ENCODE results near the gene ATP10A.
"Not testable (repeated sequence)": the region's sequence is repeated elsewhere in the genome, so short reads cannot be mapped to it uniquely, and the experiment has no call there.

ATP10A gene

DNA sequence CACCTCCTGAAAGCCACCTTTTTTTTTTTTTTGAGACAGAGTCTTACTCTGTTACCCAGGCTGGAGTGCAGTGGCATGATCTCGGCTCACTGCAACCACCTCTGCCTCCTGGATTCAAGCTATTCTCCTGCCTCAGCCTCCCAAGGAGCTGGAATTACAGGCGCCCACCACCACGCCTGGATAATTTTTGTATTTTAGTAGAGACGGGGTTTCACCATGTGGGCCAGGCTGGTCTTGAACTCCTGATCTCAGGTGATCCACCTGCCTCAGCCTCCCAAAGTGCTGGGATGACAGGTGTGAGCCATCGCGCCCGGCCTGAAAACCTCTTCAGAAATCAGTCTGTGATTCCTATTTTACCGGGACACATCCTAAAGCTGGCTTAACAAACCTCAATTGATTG, 91.4 kb downstream of the ATP10A start:
- DNase-seq: not testable (repeated sequence)

GRCh38 chr15:25771338-25771706, 91.8 kb downstream of the ATP10A start:
- no peak for DNase-seq

GRCh38 chr15:25770618-25771337, 92.3 kb downstream of the ATP10A start:
- no peak for DNase-seq

- DNase-seq: no peak
These were observed 93.1 kb downstream of the ATP10A start for GRCh38 chr15:25770031-25770430.

- DNase-seq: no peak
These were observed 94.9 kb downstream of the ATP10A start for GRCh38 chr15:25768271-25768670.

DNA sequence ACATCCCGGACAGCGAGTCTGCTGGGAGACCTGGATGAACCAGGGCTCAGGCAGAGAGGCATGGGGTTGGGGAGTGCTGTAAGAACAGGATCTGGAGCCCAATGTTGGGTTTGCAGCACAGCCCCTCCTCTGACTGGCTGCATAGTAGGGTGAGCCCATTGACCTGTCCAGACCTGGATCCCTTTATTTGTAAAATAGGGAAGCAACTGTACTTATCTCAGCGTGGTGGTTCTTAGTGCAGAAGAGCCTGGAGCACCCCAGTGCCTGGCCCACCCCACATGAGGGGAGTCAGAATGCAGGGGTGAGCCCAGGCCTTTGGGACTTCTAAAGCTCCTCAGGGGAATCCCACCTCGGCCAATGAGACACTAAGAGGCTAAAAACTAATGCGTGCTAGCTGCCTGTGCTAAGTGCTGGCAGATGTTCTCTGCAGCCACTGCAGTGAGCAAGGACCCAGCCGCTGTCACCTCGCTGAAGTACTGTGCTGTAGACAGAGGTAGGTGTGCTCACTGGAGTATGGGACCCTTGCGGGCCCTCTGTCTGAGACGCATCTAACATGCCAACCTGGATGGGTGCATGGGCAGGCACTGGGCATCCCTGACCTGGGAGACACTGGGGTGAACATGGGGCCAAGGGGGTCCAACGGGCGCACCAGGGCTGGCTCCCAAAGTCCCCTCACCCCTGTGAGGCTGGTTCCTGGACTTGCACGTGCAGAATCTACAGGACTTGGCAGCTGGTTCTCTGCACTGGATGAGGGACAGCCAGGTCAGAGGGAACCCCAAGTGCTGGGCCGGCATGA, 95.6 kb downstream of the ATP10A start:
- DNase-seq: no peak

DNA sequence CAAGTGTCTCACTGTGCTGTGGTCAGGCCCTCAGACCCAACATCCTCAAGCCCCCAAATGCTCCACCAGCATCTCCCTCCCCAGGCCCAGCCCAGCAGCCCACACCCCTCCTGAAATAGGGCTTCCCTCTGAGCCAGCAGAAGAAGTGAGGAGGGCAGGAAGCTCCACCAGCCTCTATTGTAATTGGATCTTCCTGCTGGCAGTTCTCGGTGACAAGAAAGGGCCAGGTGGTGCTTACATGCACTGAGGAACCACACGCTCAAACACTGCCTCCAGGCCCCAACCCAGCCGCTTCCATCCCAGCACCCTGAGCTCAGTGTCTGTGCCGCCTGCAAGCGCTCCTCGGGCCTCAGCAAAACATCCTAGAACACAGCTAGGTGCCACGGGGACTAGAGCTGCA, 96.7 kb downstream of the ATP10A start:
- no peak for DNase-seq

- no peak for DNase-seq
These were observed 98.0 kb downstream of the ATP10A start for GRCh38 chr15:25764980-25765735.

DNA sequence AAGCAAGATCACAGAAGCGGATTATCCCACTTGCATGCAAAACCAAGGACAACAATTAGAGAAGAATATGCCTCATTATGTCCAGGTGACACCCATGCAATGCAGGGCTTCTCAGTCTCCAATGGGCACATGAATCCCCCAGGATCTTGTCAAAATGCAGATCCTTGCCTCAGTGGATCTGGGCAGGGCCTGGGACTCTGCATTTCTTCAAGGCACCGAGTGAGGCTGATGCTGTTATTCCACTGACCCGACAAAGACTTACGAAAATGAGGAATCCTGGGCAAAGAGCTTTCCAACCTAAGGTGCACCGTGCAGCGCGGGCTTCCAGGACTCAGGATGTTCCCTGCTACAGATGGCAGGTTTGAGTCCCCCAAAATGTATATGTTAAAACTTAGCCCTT, 99.2 kb downstream of the ATP10A start:
- DNase-seq: no peak

- DNase-seq: peak; percentile 42
These were observed 99.8 kb downstream of the ATP10A start for GRCh38 chr15:25763331-25763751.

DNA sequence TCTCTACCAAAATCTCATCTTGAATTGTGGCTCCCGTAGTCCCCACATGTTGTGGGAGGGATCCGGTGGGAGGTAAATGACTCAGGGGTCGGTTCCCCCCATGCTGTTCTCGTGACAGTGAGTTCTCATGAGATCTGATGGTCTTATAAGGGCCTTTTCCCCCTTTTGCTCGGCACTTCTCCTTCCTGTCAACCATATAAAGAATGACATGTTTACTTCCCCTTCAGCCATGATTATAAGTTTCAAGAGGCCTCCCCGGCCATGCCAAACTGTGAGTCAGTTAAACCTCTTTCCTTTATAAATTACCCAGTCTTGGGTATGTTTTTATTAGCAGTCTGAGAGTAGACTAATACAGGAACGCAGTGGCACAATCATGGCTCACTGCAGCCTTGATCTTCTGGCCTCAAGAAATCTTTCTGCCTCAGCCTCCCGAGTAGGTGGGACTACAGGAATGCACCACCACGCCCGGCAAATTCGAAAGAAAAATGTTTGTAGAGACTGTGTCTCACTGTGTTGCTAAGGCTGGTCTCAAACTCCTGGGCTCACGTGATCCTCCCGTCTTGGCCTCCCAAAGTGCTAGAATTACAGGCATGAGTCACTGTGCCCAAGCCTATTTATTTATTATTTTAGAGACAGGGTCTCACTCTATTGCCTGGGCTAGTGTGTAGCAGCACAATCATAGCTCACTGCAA, 101.0 kb downstream of the ATP10A start:
- DNase-seq: no peak

- DNase-seq: no peak
These were observed 103.7 kb downstream of the ATP10A start for GRCh38 chr15:25759421-25759820.

DNA sequence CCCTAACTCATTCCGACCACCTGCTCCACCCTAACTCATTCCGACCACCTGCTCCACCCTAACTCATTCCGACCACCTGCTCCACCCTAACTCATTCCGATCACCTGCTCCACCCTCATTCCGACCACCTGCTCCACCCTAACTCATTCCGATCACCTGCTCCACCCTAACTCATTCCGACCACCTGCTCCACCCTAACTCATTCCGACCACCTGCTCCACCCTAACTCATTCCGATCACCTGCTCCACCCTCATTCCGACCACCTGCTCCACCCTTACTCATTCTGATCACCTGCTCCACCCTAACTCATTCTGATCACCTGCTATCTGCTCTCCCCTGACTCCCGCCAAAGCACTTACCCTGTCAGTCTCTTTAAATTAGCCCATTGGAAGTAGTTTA, 104.5 kb downstream of the ATP10A start:
- DNase-seq: not testable (repeated sequence)

- no peak for DNase-seq
These were observed 119.4 kb downstream of the ATP10A start for GRCh38 chr15:25743548-25744275.

DNA sequence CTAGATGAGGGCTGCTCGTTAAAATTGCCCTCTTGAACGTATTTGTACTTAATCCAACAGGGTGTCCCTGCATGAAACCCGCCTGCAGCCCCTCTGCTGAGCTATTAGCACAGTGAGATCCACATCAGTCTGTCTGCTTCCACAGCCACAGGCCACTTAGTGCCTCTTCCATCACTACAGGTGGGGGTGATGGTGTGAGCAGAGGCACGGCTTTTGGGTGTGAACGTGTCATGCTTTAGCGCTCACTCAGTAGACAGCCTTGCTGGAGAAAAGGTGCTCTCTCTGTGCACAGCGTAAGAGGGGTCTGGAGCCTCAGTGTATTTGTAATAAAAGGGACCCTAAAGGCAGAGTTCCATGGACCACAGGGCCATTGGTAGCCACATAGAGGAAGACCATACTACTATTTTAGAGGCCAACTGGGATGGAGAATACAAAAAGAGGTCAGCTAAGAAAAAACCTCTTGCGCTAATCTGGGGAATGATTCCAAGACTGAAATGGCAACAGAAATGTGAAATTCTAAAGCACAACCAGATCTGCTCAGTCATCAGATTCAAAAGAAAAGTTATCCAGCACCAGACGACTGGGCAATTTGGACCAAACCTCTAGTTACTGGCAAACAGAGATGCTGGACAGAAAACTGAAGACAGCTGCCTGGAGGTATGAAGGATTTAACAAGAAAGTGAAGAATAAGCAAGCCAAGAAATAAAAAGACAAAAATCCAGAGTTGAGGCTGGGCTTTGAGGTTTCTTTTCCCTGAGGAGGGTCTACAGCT, 120.2 kb downstream of the ATP10A start:
- no peak for DNase-seq

- DNase-seq: peak; percentile 47
These were observed 120.9 kb downstream of the ATP10A start for GRCh38 chr15:25742041-25742730.

- no peak for DNase-seq
These were observed 121.9 kb downstream of the ATP10A start for GRCh38 chr15:25741256-25741580.

DNA sequence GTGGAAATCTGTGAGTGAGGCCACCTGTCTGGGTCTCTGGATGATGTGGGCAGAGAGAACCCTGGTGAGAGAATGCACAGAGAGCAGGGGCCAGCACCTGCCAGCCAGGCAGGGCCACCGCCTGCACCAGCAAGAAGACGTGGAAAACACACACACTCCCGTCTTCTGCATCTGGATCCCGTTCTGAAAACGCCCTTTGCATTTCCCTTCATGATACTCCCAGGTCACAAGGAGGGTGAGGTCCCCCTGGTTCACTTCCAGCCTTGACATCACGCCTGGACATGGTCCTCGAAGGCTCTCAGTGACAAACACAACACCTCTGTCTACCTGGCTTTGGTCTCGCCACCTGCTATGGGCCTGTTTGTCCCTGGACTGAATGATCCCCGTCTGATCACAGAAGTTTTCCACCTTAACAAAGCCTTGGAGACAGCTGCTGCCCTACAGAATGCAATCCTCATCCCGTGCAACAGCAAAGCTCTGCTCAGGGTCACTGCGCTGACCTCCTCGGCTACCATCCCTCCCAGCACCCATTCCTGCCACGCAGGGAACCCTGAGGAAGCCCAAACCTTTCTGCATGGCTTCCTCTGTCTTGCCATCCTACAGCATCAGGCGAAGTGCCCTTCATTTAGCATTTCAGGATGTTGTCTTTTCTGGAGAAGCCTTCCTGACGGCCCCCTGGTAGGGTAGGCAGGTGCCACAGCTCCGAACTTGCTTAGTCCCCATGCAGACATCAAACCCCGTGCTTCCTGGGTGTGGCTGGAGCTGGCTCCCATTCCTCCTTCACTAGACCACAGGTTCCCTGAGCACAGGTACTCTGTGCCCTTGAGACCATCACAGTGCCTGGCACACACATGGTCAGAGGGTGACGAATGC, 122.5 kb downstream of the ATP10A start:
- no peak for DNase-seq

DNA sequence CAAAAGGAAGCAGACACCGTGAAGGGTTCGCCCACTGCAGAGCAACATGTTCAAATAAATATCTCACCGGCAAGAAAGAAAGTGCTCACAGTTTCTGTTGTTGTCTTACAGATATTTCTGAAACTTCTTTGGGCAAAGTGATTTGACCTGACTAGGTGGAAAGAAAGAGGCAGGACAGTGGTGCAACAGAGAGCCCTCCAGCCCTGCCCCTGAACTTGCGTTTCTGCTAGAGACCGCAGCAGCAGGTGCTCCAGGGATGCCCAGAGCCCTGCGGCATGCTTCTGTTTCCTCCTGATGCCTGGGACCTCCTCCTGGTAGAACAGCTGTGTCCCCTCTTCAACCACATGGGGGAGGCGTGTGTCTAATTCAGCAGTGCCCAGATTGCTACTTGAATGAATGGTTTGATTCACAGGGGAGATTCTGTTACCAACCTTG, 123.4 kb downstream of the ATP10A start:
- DNase-seq: no peak
